Left lung (tissue), 10 donors: Measurements from ENCODE around the gene DDAH1. TPM values are rescaled to one million over a fixed set of nuclear protein-coding genes. Genes with fewer than 3 reads are reported as not detected.
A peak's percentile ranks its signal among the peaks of the same experiment; 100 is the strongest.

Experiments used
- ATAC-seq: fragments of 200-7000 bp; cut with Tn5 transposase; one replicate; pipeline ENCODE4 v1.9.1; 2020; ENCODE audit warnings: moderate library complexity
- DNase-seq, 4 donors: peaks; one replicate each; pipeline ENCODE4 v3.0.0-alpha.2; 2013 to 2020
- H3K27ac ChIP-seq, 2 donors: fragments of 200-600 bp; sonication (generic) in 1 of 2; one replicate each; pipeline versions ENCODE4 v1.5.0 to v1.8.0; 2020 to 2021
- H3K27me3 ChIP-seq, 2 donors: fragments of 200-600 bp; sonication (generic) in 1 of 2; one replicate each; pipeline versions ENCODE4 v1.5.0 to v1.8.0; 2020 to 2021
- H3K36me3 ChIP-seq, 2 donors: fragments of 200-600 bp; sonication (generic) in 1 of 2; one replicate each; pipeline versions ENCODE4 v1.5.0 to v1.8.0; 2020 to 2021
- H3K4me1 ChIP-seq, 2 donors: fragments of 200-600 bp; one replicate each; pipeline ENCODE4 v1.8.0; 2021
- H3K4me3 ChIP-seq, 2 donors: fragments of 200-600 bp; sonication (generic) in 1 of 2; one replicate each; pipeline versions ENCODE4 v1.5.0 to v1.8.0; 2020 to 2021; ENCODE audit warnings: mild to moderate bottlenecking in 1 of 2
- H3K9me3 ChIP-seq, 2 donors: fragments of 200-600 bp; sonication (generic) in 1 of 2; one replicate each; pipeline versions ENCODE4 v1.5.0 to v1.8.0; 2020 to 2021
- intact Hi-C, 2 donors: fragments of 100-400 bp; cut with DNase I; formaldehyde crosslinking; loops; one replicate each; pipeline versions ENCODE4 v1.11.2 to v1.14.2; 2022
- polyA plus RNA-seq, 6 donors: library from polyadenylated mRNA; unstranded; fragments of 120-200 nt; gene quantifications; one replicate each; pipeline ENCODE4 v1.2.1, GENCODE V29; 2013; ENCODE audit not compliant: insufficient read length in 6 of 6
- total RNA-seq, 2 donors: library from RNA; stranded (reverse); fragmentation: NEBNext Ultra II Directional; extraction: Animal tissue kit (Norgen Biotek cat#: 25700); gene quantifications; one replicate each; pipeline ENCODE4 v1.2.1, GENCODE V29; 2021
- TF ChIP-seq, protein P1 (sequence below), 2 donors: fragments of 200-600 bp; sonication (generic) in 1 of 2; IDR thresholded peaks; one replicate each; pipeline versions ENCODE4 v1.5.0 to v1.8.0; 2021; ENCODE audit warnings: antibody characterized with exemption in 2 of 2
- donor health status: DM: no; HTN: yes; CAD: no.
- donor health status: DM: no; HTN: no; CAD: no.

The DDAH1 gene
- total and polyA plus RNA-seq, 8 donors: 71.5 to 121 (median 89.8) TPM

DNA sequence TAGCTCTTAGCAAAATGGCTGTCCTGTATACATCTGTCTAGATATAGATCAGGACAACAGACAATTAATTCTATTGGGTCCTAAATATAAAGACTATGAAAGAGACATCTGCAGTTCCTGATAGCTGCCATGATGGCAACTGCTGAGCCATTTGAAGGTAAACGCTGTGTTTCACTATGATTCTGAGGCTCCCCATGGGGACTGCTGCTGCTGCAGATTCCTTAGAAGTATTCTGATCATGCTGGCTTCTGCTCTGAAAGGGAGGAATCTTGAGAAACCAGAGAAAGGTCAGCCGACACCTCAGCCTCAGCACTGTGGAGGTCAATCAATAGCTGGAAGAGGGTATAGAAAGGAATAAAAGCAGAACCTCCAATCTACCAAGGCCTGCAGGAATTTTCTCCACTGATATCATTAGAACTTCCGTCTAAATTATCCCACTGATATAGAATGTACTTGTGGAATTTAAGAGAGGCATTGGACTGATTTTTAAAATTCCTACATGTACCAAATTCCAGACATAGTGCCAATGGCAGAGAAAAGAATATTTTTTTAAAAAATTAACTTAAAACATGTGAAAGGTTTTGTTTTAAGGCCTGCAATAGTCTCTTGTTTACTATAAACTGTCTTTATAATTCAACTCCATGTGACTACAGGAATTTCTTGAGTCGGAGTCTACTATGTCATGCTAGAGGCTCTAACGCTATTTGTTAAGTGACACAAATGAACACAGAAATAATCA is 53.2 kb downstream of the DDAH1 start:
- Histone ChIP-seq H3K27ac (no peak overlapping the region), H3K4me1 (peaks cover 8 to 9% of the 10 kb centered on the region in 2 donors), H3K36me3 (no peaks in the 10 kb centered on the region), H3K27me3 (no peaks in the 10 kb centered on the region), H3K4me3 (no peak overlapping the region), H3K9me3 (no peaks in the 10 kb centered on the region)
- ATAC-seq (no peak), DNase-seq (no peak)
- TF ChIP-seq, protein P1, sequence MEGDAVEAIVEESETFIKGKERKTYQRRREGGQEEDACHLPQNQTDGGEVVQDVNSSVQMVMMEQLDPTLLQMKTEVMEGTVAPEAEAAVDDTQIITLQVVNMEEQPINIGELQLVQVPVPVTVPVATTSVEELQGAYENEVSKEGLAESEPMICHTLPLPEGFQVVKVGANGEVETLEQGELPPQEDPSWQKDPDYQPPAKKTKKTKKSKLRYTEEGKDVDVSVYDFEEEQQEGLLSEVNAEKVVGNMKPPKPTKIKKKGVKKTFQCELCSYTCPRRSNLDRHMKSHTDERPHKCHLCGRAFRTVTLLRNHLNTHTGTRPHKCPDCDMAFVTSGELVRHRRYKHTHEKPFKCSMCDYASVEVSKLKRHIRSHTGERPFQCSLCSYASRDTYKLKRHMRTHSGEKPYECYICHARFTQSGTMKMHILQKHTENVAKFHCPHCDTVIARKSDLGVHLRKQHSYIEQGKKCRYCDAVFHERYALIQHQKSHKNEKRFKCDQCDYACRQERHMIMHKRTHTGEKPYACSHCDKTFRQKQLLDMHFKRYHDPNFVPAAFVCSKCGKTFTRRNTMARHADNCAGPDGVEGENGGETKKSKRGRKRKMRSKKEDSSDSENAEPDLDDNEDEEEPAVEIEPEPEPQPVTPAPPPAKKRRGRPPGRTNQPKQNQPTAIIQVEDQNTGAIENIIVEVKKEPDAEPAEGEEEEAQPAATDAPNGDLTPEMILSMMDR (IDR thresholded peaks at IDR 0.05): no peak
- intact Hi-C loops: no loop called here

DNA sequence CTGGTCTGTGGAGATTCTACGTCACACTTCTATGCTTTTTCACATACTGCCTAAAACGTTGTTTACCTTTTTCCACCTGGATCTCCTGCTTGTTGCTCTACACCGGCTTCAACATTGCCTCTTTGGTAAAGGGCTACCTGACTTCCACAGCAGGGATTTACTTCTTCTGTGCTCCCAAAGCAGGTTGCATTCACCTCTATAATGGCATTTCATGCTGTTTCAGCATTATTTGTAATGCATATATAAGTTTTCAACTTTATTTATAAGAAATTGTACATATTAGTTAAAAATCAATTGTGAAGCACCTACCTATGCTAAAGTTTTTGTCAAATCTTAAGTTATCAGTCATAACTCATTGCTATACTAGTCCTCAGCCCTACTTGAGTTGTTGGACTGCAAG is 55.4 kb downstream of the DDAH1 start:
- ATAC-seq (no peak), DNase-seq (no peak)
- no peaks in the 10 kb centered on the region for H3K9me3 ChIP-seq
- H3K27me3 ChIP-seq: no peaks in the 10 kb centered on the region
- intact Hi-C loops: no loop called here
- H3K4me1 ChIP-seq: peaks cover 8 to 23% of the 10 kb centered on the region in 2 donors
- no peaks in the 10 kb centered on the region for H3K36me3 ChIP-seq
- TF ChIP-seq, protein P1 (IDR thresholded peaks at IDR 0.05): no peak
- H3K4me3 ChIP-seq: no peak overlapping the region
- no peak overlapping the region for H3K27ac ChIP-seq

DNA sequence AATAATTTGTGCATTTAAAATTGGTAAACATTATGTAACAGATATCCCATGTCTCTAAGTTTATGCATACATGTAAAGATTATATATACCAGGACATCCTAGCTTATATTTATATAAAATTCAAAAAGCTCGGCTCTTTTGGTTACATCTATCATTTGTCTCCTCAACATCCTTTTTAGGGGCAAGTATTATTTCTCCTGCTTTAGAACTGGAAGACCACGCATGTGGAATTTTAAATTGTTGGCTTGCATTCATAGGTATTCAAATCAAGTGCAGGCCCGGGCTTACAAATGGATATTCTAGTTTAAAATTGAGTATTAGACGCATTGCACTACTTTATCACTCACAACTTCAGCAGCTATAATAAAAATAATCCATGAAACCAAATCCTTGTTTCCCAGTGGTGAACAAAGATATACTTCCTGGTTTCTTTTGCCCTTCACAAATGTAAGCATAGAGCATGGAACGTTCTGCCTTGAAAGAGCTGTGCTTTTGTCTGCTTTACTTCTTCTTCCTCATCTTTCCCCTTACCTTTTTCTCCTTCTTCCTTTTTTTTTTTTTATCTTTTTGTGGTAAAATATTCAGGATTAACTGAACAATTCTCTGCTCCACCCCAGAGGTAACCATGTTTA is 57.1 kb downstream of the DDAH1 start:
- Histone ChIP-seq H3K27ac (peak overlapping the region; percentile 37 to 75), H3K27me3 (no peaks in the 10 kb centered on the region), H3K9me3 (no peaks in the 10 kb centered on the region), H3K36me3 (no peaks in the 10 kb centered on the region), H3K4me3 (no peak overlapping the region), H3K4me1 (peaks cover 8 to 23% of the 10 kb centered on the region in 2 donors)
- intact Hi-C loops: no loop called here
- DNase-seq (no peak), ATAC-seq (no peak)
- TF ChIP-seq, protein P1 (IDR thresholded peaks at IDR 0.05): no peak

DNA sequence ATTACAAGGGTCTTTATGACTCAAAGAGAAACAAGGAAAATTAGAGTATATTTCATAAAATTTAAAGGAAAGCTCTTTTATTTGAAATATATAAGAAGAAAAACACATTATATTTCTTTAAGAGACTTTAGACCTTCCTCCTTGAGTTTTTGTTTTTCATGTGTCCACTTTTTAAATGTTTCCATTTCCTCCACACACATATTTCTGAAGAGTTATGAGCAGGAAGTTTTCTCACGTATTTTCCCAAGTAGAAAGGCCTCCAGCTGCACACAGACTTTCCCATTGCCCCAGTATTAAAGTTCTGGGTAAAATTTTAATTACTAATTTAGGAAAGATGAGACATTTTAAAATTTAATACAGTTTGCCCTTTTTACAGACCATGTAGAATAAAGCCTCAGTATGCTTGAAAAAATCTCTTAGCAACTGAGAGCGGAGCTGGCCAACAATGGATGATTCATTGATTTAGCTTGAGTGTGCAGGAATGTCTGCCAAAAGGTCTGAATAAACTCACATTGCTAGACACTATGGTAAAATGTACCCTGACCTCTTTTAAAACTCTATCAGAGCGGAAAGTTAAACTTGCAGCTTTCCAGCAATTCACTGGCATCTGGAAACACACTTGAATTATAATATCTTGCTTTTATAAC is 57.9 kb downstream of the DDAH1 start:
- intact Hi-C loops: no loop called here
- peak overlapping the region; percentile 37 to 75 for H3K27ac ChIP-seq
- H3K36me3 ChIP-seq: no peaks in the 10 kb centered on the region
- H3K27me3 ChIP-seq: no peaks in the 10 kb centered on the region
- no peak overlapping the region for H3K4me3 ChIP-seq
- peaks cover 8 to 23% of the 10 kb centered on the region in 2 donors for H3K4me1 ChIP-seq
- DNase-seq (peak in 2 of 4 donors; percentile 76 to 88), ATAC-seq (peak; percentile 90)
- H3K9me3 ChIP-seq: no peaks in the 10 kb centered on the region
- TF ChIP-seq, protein P1 (IDR thresholded peaks at IDR 0.05): no peak

DNA sequence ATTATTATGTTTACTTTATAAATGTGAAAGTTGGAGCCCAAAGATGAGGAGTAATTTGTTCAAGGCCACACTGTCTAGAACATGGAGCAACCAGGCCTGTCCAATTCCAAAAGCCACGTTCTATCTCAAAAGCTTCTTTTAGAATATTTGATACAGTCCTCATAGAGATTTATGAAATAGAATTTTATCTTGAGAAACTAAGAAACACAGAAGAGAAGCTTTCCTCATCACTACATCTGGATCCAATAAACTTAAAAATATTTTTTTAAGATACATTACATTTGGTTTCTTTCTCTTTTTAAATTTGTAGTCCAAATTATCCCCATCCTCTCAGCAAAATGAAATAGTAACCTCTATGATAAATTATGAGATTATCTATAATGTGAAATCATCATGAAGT is 58.9 kb downstream of the DDAH1 start:
- TF ChIP-seq, protein P1 (IDR thresholded peaks at IDR 0.05): no peak
- Histone ChIP-seq H3K4me1 (peaks cover 8 to 23% of the 10 kb centered on the region in 2 donors), H3K27me3 (no peaks in the 10 kb centered on the region), H3K9me3 (no peaks in the 10 kb centered on the region), H3K4me3 (no peak overlapping the region), H3K27ac (peak overlapping the region in 1 of 2 donors; percentile 37), H3K36me3 (no peaks in the 10 kb centered on the region)
- intact Hi-C loops: no loop called here
- DNase-seq (no peak), ATAC-seq (no peak)
